NCI-H2227 (cell line): ENCODE results near the gene RAB21.
A peak's percentile ranks its signal among the peaks of the same experiment; 100 is the strongest.
"Not testable (repeated sequence)": the region's sequence is repeated elsewhere in the genome, so short reads cannot be mapped to it uniquely, and the experiment has no call there.

Source experiments
- DNase-seq: peaks from one replicate; lab custom pipeline; 2025; ENCODE audit not compliant: unreplicated experiment; lab: John Stamatoyannopoulos, UW

The RAB21 gene

GRCh38 chr12:71749666-71750065 is 5.0 kb upstream of the RAB21 start:
- no peak for DNase-seq

- no peak for DNase-seq
Observed at GRCh38 chr12:71752891-71753290, 1.8 kb upstream of the RAB21 start.

- DNase-seq = peak; percentile 37
Observed at GRCh38 chr12:71755146-71755892, 656 bp downstream of the RAB21 start.

GRCh38 chr12:71756054-71756690 is 1.5 kb downstream of the RAB21 start:
- DNase-seq = no peak

- no peak for DNase-seq
Observed at GRCh38 chr12:71759941-71760340, 5.3 kb downstream of the RAB21 start.

- no peak for DNase-seq
Observed at GRCh38 chr12:71760471-71760870, 5.8 kb downstream of the RAB21 start.

- not testable (repeated sequence) for DNase-seq
Observed at GRCh38 chr12:71761354-71761753, 6.7 kb downstream of the RAB21 start.

GRCh38 chr12:71763677-71764379 is 9.2 kb downstream of the RAB21 start:
- no peak for DNase-seq

- no peak for DNase-seq
Observed at GRCh38 chr12:71764587-71765321, 10.1 kb downstream of the RAB21 start.

GRCh38 chr12:71766202-71766601 is 11.5 kb downstream of the RAB21 start:
- DNase-seq = peak; percentile 36

GRCh38 chr12:71767183-71767582 is 12.5 kb downstream of the RAB21 start:
- no peak for DNase-seq

- DNase-seq = no peak
Observed at GRCh38 chr12:71768900-71769299, 14.2 kb downstream of the RAB21 start.

- DNase-seq = no peak
Observed at GRCh38 chr12:71771069-71771468, 16.4 kb downstream of the RAB21 start.

- DNase-seq = no peak
Observed at GRCh38 chr12:71772735-71773134, 18.1 kb downstream of the RAB21 start.

- DNase-seq = peak; percentile 48
Observed at GRCh38 chr12:71780237-71780822, 25.7 kb downstream of the RAB21 start.

- DNase-seq = no peak
Observed at GRCh38 chr12:71782017-71782416, 27.4 kb downstream of the RAB21 start.

- no peak for DNase-seq
Observed at GRCh38 chr12:71786829-71787228, 32.2 kb downstream of the RAB21 start.

GRCh38 chr12:71787580-71787979 is 32.9 kb downstream of the RAB21 start:
- no peak for DNase-seq

GRCh38 chr12:71790331-71790730 is 35.7 kb downstream of the RAB21 start:
- DNase-seq = no peak

- no peak for DNase-seq
Observed at GRCh38 chr12:71791473-71792150, 36.9 kb downstream of the RAB21 start.
